HG02798 (cell line): ENCODE results near the gene ARSG.

Experiments used
- ATAC-seq: cut with Tn5 transposase; IDR thresholded peaks from one replicate; pipeline ENCODE4 v1.9.1; 2021; ENCODE audit warnings: mild to moderate bottlenecking; ENCODE audit not compliant: unreplicated experiment, poor library complexity

The ARSG gene

GRCh38 chr17:68441070-68441770 is 149.9 kb downstream of the ARSG start:
- ATAC-seq = no peak

DNA sequence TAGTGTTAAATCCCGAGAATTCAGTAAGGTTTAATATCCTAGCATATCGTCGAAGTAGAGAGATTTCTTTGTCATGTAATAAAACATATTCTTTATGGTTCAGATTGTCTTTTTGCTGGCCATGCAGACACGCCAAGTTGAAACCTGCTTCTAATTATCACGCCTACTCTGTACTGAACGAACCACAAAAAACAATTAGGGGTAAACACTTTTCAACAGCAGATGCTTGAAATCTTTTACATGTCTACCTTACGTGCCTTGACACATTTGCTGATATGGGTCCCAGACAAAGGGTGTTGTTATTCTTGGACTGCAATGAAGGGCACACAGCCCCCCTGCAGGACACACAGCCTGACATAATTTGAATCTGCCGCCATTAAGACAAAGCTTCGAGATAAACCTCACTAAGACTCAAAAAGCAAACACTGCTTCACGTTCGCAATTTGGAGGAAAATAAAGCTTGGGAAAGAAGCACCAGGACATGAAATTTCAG is 152.7 kb downstream of the ARSG start:
- ATAC-seq = no peak

GRCh38 chr17:68445671-68446070 is 154.4 kb downstream of the ARSG start:
- ATAC-seq = no peak

DNA sequence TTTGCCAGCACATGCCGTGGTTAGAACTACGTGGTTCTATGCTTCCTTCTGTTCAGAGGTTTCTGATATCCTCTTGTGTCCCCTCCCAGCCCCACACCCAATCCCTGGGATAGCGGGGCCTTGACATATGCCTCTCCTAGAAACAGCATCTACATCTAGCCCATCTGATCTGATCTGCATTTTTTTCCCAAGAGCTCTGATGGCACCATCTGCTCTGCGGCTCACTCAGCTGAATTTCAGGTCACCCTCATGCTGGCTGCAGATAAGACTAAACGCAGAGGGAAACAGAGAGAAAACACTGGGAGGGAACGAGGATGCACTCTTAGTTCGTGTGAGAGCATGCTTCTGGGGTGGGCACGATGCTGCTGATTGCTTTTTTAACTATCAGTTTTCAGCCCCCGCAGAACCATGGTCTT is 155.3 kb downstream of the ARSG start:
- ATAC-seq = no peak

DNA sequence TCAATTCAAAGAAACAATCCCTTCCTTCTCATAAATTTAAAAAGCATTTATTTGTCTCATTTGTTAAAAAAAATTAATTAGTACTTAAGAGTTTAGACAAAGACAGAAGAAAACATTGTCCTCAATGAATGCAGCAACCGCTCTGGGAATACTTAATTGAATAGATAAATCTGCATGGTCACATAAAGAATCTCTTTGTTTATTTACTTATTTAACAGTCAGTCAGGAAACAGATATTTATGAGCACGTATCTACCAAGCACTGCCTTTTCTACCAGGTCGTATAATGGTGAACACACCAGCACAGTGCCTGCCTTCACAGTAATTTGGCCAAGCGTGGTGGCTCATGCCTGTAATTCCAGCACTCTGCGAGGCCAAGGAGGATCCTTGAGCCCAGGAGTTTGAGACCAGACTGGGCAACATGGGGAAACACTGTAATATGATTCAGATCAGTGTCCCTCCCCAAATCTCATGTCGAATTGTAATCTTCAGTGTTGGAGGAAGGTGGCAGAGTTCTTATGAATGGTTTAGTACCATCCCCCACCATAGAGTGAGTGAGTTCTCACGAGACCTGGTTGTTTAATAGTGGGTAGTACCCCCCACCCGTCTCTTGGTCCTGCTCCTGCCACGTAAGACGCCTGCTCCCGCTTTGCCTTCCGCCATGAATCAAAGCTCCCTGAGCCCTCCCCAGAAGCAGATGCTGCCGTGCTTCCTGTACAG is 157.9 kb downstream of the ARSG start:
- ATAC-seq = no peak

DNA sequence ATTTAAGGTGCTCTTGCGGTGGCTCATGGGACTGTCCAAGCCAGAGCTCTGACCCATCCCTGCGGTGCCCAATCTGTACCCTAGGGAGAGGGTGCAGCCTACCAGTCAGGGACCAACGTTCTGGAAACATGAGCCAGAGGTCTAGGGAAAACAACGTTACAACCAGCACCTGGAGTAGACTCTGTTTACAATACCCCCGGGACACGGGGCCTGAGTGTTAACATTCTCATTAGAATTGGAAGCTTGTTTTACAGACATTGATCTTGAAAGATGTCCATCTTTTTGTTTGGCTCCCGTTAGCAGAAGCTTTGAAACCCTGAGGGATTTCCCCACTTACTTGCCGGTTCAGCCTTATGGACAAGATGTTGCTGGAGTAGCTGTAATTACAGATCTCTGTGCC is 159.1 kb downstream of the ARSG start:
- ATAC-seq = no peak

DNA sequence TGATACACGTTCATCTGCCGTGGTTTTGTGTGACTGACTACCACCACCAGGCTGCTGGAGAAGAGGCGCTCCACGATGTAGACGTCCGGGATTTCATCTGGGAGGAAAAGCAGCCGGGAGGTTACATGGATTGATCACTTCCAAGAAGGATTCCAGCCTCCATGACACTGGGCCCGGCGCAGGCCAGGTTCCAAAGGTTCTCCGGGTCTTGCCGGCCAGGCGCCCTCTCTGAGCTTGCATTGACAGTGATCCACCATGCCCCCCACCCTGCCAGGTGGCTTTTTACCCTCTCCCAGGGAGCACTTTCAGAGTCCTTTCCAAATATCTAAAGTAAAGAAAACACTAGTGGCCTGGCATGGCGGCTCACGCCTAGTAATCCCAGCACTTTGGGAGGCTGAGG is 159.5 kb downstream of the ARSG start:
- no peak for ATAC-seq

DNA sequence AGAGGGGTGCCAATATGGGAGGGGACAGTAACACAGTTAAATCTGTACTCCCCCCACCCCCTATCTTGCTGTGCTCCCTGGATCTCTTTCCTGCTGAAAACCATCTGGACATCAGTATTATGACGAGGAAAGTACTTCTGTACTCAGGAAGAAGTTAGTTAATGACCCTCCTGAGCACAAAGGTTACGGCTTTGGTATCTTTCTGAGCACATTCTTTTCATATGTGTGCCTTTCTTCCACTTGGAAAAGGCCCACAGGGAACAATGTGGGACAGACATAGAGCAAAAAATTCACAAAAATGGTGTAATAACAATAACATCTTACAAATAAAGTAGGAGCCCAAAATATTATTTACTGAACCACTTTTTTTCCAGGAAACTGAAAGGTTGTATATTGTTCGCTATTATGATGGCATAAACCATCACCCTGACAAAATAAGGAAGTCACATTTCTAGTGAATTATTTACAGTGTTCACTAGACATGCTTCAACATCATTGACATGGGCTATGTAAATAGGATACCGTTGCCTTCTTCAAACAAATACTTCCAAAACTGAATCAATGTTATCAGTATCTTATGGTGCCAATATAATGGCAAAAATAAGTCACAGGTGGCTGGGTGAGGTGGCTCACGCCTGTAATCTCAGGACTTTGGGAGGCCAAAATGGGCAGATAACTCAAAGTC is 160.5 kb downstream of the ARSG start:
- no peak for ATAC-seq

GRCh38 chr17:68452724-68453290 is 161.5 kb downstream of the ARSG start:
- ATAC-seq = no peak

GRCh38 chr17:68453991-68454665 is 162.8 kb downstream of the ARSG start:
- ATAC-seq = no peak

GRCh38 chr17:68455901-68456338 is 164.6 kb downstream of the ARSG start:
- ATAC-seq = no peak

DNA sequence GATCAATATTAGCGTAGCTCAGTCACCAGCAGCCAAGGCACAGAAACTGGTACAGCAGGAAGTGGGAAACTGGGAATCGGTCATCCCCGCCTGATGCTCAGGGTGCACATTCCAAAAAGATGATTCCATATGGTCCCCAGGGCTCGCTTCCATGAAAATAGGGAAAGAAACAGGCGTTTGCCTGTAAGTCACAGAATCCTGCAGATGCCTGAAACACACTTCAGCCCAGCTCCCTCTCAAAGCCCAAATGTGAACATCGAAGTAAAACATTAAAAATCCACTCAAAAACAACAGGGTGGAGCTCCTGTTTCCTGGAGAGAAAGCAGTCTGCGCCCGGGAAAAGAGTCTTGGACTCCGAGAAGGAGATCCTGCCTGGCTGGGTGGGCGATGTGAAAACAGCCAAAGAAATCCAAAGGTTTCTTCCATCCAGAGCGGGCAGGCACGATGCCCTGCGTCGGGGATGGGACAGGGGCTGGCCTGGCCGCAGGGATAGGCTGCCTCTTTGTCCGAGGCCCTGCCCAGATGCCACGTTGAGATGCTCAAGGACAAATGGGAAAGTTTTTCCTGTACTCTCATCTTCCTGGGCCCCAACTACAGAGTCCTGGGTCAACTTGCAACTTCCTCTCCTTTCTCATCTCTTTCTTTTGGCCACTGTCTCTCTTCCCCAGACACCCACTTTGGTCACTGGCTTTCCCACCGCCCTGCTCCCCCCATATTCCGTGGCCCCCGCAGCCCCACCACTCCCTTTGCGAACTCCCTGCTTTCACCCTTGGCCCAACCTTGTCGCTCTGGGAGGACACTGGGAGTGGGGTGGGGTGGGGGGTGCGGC is 165.3 kb downstream of the ARSG start:
- ATAC-seq = no peak

DNA sequence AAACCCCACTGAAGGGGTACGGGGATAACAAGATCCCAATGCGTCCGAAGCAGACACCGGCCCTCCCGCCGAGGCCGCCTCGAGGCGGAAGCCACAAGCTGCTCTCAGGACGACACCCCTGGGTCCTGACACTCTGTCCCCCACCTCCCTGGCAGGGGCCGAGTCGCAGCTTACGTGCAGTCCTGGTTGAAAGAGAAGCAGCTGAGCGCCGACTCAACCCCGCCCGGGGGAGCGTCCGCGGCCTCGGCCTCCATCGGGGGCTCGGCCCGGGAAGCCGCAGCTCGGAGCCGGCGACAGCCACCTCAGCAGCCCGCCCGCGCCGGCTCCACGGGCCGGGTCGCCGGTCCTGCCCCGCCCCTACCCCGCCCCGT is 165.9 kb downstream of the ARSG start, which contains the start of gene WIPI1:
Gene WIPI1, minus strand, starts transcription at position 329 of the 371 bp plus-strand sequence. Its CDS starts 75 bp downstream, at position 254.
- peak; percentile 20 for ATAC-seq

- peak; percentile 84 for ATAC-seq
Observed at GRCh38 chr17:68457539-68458259, 166.4 kb downstream of the ARSG start.

DNA sequence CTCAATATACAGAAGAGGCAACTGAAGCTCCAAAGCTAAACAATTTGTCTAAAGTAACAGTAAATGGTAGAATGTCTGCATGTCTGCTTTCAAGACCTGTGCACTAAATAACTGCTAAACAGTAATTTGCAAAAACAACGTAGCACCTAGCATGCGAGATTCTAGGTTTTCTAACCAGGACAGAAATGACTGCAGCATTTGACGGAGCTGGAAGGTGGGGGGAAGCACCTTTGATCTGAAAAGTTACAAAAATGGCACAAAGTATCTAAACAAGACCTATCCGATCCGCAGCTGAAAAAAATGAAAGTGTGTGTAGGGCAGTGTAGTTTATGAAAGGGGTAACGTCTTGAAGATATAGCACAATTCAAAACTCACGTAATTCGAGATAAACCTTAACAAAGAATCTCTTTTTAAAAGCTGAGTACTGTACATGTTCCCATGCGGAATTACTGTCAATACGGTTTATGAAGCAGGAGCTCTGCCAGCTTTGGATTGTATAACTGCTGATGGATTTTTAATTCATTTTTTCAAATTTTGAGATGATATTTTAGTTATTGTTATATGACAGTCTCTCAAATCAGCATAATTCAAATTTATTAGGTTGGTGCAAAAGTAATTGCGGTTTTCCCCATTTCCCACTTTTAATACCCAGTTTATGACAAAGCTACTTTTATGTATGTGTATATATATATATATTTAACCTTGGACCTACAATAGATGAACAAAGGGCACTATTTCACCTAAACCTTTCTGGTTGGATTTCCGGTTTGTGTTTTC is 167.2 kb downstream of the ARSG start:
- ATAC-seq = no peak

DNA sequence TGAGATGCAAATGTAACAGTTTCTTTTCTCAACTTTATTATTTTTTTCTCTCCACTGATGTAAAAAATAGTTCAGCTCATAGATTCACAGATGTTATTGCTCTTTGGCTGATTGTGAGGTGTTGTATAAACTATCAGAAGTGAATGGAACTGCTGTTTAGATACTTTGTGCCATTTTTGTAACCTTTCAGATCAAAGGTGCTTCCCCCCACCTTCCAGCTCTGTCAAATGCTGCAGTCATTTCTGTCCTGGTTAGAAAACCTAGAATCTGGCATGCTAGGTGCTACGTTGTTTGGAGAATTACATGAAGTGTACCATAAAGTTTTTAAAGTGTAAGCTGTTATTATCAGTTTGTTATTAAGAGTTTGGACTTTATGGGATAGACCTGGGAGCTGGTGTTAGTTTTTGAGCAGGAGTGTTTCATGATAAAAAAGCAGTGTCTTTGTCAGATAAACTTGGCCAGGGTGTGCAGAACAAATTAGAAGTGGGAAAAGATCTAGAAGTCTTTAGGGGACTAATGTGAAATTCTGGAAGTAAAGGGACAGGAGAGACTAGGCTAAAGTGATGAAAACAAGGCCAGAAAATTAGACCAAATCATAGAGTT is 167.8 kb downstream of the ARSG start:
- ATAC-seq = peak; percentile 26

GRCh38 chr17:68460146-68460545 is 168.9 kb downstream of the ARSG start:
- ATAC-seq = no peak

GRCh38 chr17:68460715-68461114 is 169.4 kb downstream of the ARSG start:
- no peak for ATAC-seq
